Measurements from ENCODE around the gene PPP2R2C. TPM values are rescaled to one million over a fixed set of nuclear protein-coding genes. Genes with fewer than 3 reads are reported as not detected.

The PPP2R2C gene
- total RNA-seq (2021), result 8.1 and 8.6 TPM in 2 replicates
- long read RNA-seq, transcript PPP2R2C-203 (9 exons, 1,807 nt), result major isoform, 10 of 15 reads
- long read RNA-seq, partial matches to known transcripts, result 2 of 15 reads
- long read RNA-seq, other reads (novel, unspliced or antisense), result 3 of 15 reads

GRCh38 chr4:6472387-6473263, at the start of gene PPP2R2C:
Gene PPP2R2C (minus strand): TSS chr4:6472614. CDS start chr4:6472229, 385 bp downstream.
- no peak within 1 kb of the TSS for H2BK20ac ChIP-seq (ENCODE audit: low read depth, low read length, poor library complexity, severe bottlenecking)
- no peaks in the 10 kb centered on the region for H3K36me3 Mint-ChIP-seq (ENCODE audit: insufficient read depth in 1 of 3, low read depth in 3 of 3)
- no peak within 1 kb of the TSS for H3T11ph ChIP-seq (ENCODE audit: low read length)
- H2AK5ac ChIP-seq (ENCODE audit: insufficient read length, low read length), result no peak within 1 kb of the TSS
- H2BK12ac ChIP-seq (ENCODE audit: insufficient read length, low read depth, low read length), result no peak within 1 kb of the TSS
- H2AFZ ChIP-seq (ENCODE audit: low read length), result no peak within 1 kb of the TSS
- no peak within 1 kb of the TSS for H3K27ac ChIP-seq (ENCODE audit: insufficient read length, low read depth, low read length)
- no peak within 1 kb of the TSS for H3K56ac ChIP-seq (ENCODE audit: insufficient read length, low read depth, low read length)
- H3K9me3 Mint-ChIP-seq, result no peaks in the 10 kb centered on the region
- no peaks in the 10 kb centered on the region for H3K23me2 ChIP-seq (ENCODE audit: insufficient read length, low read depth, low read length, poor library complexity, severe bottlenecking)
- H2BK5ac ChIP-seq (ENCODE audit: insufficient read length, low read length), result no peak within 1 kb of the TSS
- H3K4me1 ChIP-seq (ENCODE audit: insufficient read depth, low read length), result no peaks in the 10 kb centered on the region
- H2BK15ac ChIP-seq (ENCODE audit: low read depth, low read length), result no peak within 1 kb of the TSS
- H3K4ac ChIP-seq (ENCODE audit: low read depth, low read length), result no peak within 1 kb of the TSS
- no peaks in the 10 kb centered on the region for H3K9me3 ChIP-seq (ENCODE audit: control insufficient read depth, low read depth, low read length)
- no peak within 1 kb of the TSS for H3K23ac ChIP-seq (ENCODE audit: insufficient read length, low read depth, low read length)
- no peak within 1 kb of the TSS for H4K8ac ChIP-seq (replicated peaks; ENCODE audit: insufficient read length, low read depth, low read length)
- H3K18ac ChIP-seq (ENCODE audit: insufficient read length, low read depth, low read length), result peak within 1 kb of the TSS; percentile 28
- H3K79me1 ChIP-seq (ENCODE audit: insufficient read depth, low read depth, low read length, poor library complexity, severe bottlenecking), result no peaks in the 10 kb centered on the region
- H3K9ac ChIP-seq (ENCODE audit: extremely low read depth, insufficient read length, low read length), result no peak within 1 kb of the TSS
- no peak within 1 kb of the TSS for H4K91ac ChIP-seq (ENCODE audit: insufficient read length, low read depth, low read length)
- no peaks in the 10 kb centered on the region for H3K79me2 ChIP-seq (ENCODE audit: insufficient read depth, low read length)
- WGBS (ENCODE audit: extremely low coverage, insufficient read length, low lambda C conversion rate), result no CpG with 5 or more reads among the region's 86 CpGs
- H4K20me1 ChIP-seq (ENCODE audit: control insufficient read depth, insufficient read depth, insufficient read length), result peaks cover 4% of the 10 kb centered on the region
- peak within 1 kb of the TSS; percentile 71 for H3K4me2 ChIP-seq (ENCODE audit: insufficient read depth, insufficient read length, low read length)
- peaks cover 74% of the 10 kb centered on the region for H3K27me3 Mint-ChIP-seq (ENCODE audit: low read depth)
- H4K5ac ChIP-seq (ENCODE audit: insufficient read length, low read depth, low read length), result no peak within 1 kb of the TSS
- peak within 1 kb of the TSS; percentile 23; the same call in 1 of the 2 replicates for H3K14ac ChIP-seq (ENCODE audit: insufficient read depth, low read length)
- H3K4me1 Mint-ChIP-seq, result peaks cover 18 to 19% of the 10 kb centered on the region in 2 experiments
- H3K4me3 Mint-ChIP-seq, result peak within 1 kb of the TSS; percentile 65 to 86
- peaks cover 15% of the 10 kb centered on the region; the same call in 1 of the 2 replicates for H3K27me3 ChIP-seq (ENCODE audit: insufficient read depth, low read length)
- TF ChIP-seq CTCF (conservative IDR thresholded peaks at IDR 0.05), result no peak
- no peak within 1 kb of the TSS for H3K27ac Mint-ChIP-seq
- peak; percentile 42 for DNase-seq
- H2BK120ac ChIP-seq (ENCODE audit: low read depth, low read length, poor library complexity, severe bottlenecking), result no peak within 1 kb of the TSS

Measured in H9 (cell line).